ENCODE results near the gene DMC1. TPM values are rescaled to one million over a fixed set of nuclear protein-coding genes. Genes with fewer than 3 reads are reported as not detected.
A peak's percentile ranks its signal among the peaks of the same experiment; 100 is the strongest.

Gene DMC1
- total and polyA plus RNA-seq, 2 experiments from 2014 or later = 5.0 to 18.5 TPM

DNA sequence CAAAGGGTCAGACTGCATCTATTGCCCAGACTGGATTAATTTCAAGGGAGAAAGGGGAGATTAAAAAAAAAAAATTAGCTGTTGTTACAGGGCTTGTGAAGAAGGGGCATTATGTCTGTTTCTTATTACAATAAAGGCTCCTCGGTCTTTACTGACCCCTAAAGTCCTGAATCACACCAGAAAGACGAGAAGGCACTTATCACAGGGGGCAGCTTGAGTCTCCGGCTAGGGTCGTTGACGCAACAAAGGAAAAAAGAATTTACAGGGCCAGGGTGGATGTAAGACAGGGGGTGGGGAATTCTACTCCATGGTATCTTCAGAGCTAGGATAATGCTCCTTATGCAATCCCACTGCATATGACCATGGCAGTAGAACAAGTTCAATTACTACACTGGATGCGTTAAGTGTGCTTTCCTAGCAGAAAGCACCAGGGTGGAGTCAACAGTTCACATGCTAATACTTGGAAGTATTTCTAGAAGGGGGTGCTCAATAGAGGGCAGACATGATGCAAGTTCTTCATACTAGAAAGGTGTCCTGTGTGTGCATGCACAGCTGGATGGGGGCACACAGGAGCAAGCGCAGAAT is 80.3 kb downstream of the DMC1 start:
- Histone ChIP-seq H3F3A (replicated peaks; ENCODE audit: low read depth) (peaks cover 40% of the 10 kb centered on the region), H2AFZ (no peak overlapping the region), H3K4me3 (no peak overlapping the region), H3K4me1 (ENCODE audit: insufficient read depth) (peaks cover 12% of the 10 kb centered on the region), H3K36me3 (ENCODE audit: insufficient read depth) (peaks cover 88% of the 10 kb centered on the region), H3K79me2 (replicated peaks; ENCODE audit: insufficient read depth) (peaks cover 36% of the 10 kb centered on the region), H3K4me2 (no peak overlapping the region), H3K27ac (ENCODE audit: low read depth) (peak overlapping the region; percentile 87), H3K9me2 (ENCODE audit: insufficient read depth) (no peaks in the 10 kb centered on the region), H4K20me1 (replicated peaks; ENCODE audit: insufficient read depth) (peaks cover 22% of the 10 kb centered on the region), H3K27me3 (ENCODE audit: insufficient read depth) (no peaks in the 10 kb centered on the region)
- peaks cover 97% of the 10 kb centered on the region for H3K36me3 Mint-ChIP-seq (ENCODE audit: low read depth)
- H3K4me1 Mint-ChIP-seq = peaks cover 47% of the 10 kb centered on the region
- TF ChIP-seq POLR2AphosphoS5 (IDR thresholded peaks at IDR 0.05; ENCODE audit: low read depth) (no peak), CTCF (conservative IDR thresholded peaks at IDR 0.05; ENCODE audit: low read depth in 2 of 2) (no peak), ZNF331 (CRISPR knock-in tag; IDR thresholded peaks at IDR 0.05; ENCODE audit: low read depth) (no peak), NANOG (IDR thresholded peaks at IDR 0.05; ENCODE audit: borderline replicate concordance) (no peak), STAT1 (IDR thresholded peaks at IDR 0.05; ENCODE audit: unreplicated experiment) (no peak), EZH2phosphoT487 (IDR thresholded peaks at IDR 0.05; ENCODE audit: unreplicated experiment) (no peak)
- TF ChIP-seq, protein P1, sequence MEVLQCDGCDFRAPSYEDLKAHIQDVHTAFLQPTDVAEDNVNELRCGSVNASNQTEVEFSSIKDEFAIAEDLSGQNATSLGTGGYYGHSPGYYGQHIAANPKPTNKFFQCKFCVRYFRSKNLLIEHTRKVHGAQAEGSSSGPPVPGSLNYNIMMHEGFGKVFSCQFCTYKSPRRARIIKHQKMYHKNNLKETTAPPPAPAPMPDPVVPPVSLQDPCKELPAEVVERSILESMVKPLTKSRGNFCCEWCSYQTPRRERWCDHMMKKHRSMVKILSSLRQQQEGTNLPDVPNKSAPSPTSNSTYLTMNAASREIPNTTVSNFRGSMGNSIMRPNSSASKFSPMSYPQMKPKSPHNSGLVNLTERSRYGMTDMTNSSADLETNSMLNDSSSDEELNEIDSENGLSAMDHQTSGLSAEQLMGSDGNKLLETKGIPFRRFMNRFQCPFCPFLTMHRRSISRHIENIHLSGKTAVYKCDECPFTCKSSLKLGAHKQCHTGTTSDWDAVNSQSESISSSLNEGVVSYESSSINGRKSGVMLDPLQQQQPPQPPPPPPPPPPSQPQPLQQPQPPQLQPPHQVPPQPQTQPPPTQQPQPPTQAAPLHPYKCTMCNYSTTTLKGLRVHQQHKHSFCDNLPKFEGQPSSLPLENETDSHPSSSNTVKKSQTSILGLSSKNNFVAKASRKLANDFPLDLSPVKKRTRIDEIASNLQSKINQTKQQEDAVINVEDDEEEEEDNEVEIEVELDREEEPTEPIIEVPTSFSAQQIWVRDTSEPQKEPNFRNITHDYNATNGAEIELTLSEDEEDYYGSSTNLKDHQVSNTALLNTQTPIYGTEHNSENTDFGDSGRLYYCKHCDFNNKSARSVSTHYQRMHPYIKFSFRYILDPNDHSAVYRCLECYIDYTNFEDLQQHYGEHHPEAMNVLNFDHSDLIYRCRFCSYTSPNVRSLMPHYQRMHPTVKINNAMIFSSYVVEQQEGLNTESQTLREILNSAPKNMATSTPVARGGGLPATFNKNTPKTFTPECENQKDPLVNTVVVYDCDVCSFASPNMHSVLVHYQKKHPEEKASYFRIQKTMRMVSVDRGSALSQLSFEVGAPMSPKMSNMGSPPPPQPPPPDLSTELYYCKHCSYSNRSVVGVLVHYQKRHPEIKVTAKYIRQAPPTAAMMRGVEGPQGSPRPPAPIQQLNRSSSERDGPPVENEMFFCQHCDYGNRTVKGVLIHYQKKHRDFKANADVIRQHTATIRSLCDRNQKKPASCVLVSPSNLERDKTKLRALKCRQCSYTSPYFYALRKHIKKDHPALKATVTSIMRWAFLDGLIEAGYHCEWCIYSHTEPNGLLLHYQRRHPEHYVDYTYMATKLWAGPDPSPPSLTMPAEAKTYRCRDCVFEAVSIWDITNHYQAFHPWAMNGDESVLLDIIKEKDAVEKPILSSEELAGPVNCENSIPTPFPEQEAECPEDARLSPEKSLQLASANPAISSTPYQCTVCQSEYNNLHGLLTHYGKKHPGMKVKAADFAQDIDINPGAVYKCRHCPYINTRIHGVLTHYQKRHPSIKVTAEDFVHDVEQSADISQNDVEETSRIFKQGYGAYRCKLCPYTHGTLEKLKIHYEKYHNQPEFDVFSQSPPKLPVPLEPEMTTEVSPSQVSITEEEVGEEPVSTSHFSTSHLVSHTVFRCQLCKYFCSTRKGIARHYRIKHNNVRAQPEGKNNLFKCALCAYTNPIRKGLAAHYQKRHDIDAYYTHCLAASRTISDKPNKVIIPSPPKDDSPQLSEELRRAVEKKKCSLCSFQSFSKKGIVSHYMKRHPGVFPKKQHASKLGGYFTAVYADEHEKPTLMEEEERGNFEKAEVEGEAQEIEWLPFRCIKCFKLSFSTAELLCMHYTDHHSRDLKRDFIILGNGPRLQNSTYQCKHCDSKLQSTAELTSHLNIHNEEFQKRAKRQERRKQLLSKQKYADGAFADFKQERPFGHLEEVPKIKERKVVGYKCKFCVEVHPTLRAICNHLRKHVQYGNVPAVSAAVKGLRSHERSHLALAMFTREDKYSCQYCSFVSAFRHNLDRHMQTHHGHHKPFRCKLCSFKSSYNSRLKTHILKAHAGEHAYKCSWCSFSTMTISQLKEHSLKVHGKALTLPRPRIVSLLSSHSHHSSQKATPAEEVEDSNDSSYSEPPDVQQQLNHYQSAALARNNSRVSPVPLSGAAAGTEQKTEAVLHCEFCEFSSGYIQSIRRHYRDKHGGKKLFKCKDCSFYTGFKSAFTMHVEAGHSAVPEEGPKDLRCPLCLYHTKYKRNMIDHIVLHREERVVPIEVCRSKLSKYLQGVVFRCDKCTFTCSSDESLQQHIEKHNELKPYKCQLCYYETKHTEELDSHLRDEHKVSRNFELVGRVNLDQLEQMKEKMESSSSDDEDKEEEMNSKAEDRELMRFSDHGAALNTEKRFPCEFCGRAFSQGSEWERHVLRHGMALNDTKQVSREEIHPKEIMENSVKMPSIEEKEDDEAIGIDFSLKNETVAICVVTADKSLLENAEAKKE (CRISPR knock-in tag; IDR thresholded peaks at IDR 0.05) = no peak
- DNase-seq (ENCODE audit: low spot score) (no peak), ATAC-seq (peak; percentile 22)
- H3K27me3 Mint-ChIP-seq (ENCODE audit: insufficient read depth, low read depth, poor library complexity) = peaks cover 10% of the 10 kb centered on the region
- H3K27ac Mint-ChIP-seq = peak overlapping the region; percentile 96
- H3K9me3 Mint-ChIP-seq = no peaks in the 10 kb centered on the region
- no peak overlapping the region for H3K4me3 Mint-ChIP-seq
